EL (cell line): Measurements from ENCODE around the gene STRIP1.
"Not testable (repeated sequence)": the region's sequence is repeated elsewhere in the genome, so short reads cannot be mapped to it uniquely, and the experiment has no call there.

Experiments used
- DNase-seq: peaks from one replicate; pipeline ENCODE4 v3.0.0-alpha.2; 2016

The STRIP1 gene

GRCh38 chr1:110070671-110071242, 36.3 kb downstream of the STRIP1 start, which contains the start of gene ALX3:
ALX3 (minus strand) TSS chr1:110070672; CDS start chr1:110070612, 60 bp downstream.
- DNase-seq, result no peak

GRCh38 chr1:110074166-110074565, 39.7 kb downstream of the STRIP1 start:
- no peak for DNase-seq

- DNase-seq, result no peak
Measured at GRCh38 chr1:110076789-110077500, 42.5 kb downstream of the STRIP1 start.

- not testable (repeated sequence) for DNase-seq
Measured at GRCh38 chr1:110079995-110080394, 45.6 kb downstream of the STRIP1 start.

GRCh38 chr1:110081061-110081460, 46.6 kb downstream of the STRIP1 start:
- no peak for DNase-seq

GRCh38 chr1:110082477-110082876, 48.1 kb downstream of the STRIP1 start:
- no peak for DNase-seq

GRCh38 chr1:110083061-110083865, 48.8 kb downstream of the STRIP1 start:
- DNase-seq, result no peak

GRCh38 chr1:110083866-110084226, 49.4 kb downstream of the STRIP1 start:
- no peak for DNase-seq

GRCh38 chr1:110084227-110085078, 50.0 kb downstream of the STRIP1 start:
- peak; percentile 67 for DNase-seq

- DNase-seq, result no peak
Measured at GRCh38 chr1:110085671-110086070, 51.2 kb downstream of the STRIP1 start.

GRCh38 chr1:110086961-110087360, 52.5 kb downstream of the STRIP1 start:
- peak; percentile 64 for DNase-seq

GRCh38 chr1:110087812-110088738, 53.7 kb downstream of the STRIP1 start:
- peak; percentile 68 for DNase-seq

- DNase-seq, result no peak
Measured at GRCh38 chr1:110088739-110089316, 54.4 kb downstream of the STRIP1 start.

- no peak for DNase-seq
Measured at GRCh38 chr1:110089561-110090275, 55.3 kb downstream of the STRIP1 start.

GRCh38 chr1:110091381-110091780, 57.0 kb downstream of the STRIP1 start:
- no peak for DNase-seq

GRCh38 chr1:110091791-110092190, 57.4 kb downstream of the STRIP1 start:
- no peak for DNase-seq

GRCh38 chr1:110092991-110093390, 58.6 kb downstream of the STRIP1 start:
- DNase-seq, result no peak

- DNase-seq, result no peak
Measured at GRCh38 chr1:110094931-110095654, 60.7 kb downstream of the STRIP1 start.

GRCh38 chr1:110097507-110098221, 63.2 kb downstream of the STRIP1 start:
- DNase-seq, result no peak
